Measurements from ENCODE around the gene ZDHHC11.
"Not testable (repeated sequence)": the region's sequence is repeated elsewhere in the genome, so short reads cannot be mapped to it uniquely, and the experiment has no call there.

ZDHHC11 gene

GRCh38 chr5:850511-851006, at the start of gene ZDHHC11:
TSS of gene ZDHHC11 (minus strand) at chr5:850986. CDS start at chr5:850602, 384 bp downstream.
- DNase-seq, result no peak

GRCh38 chr5:893711-894110, 42.9 kb upstream of the ZDHHC11 start:
- no peak for DNase-seq

GRCh38 chr5:893137-893506, 42.3 kb upstream of the ZDHHC11 start:
- DNase-seq, result no peak

GRCh38 chr5:892394-893136, 41.8 kb upstream of the ZDHHC11 start, which contains the start of the genes BRD9 and TRIP13:
TSS of gene BRD9 (minus strand) at chr5:892801. CDS start at chr5:892657, 144 bp downstream.
TSS of gene TRIP13 (plus strand) at chr5:892884. CDS start at chr5:892999, 115 bp downstream.
- DNase-seq, result peak; percentile 68

- DNase-seq, result no peak
These were observed 41.1 kb upstream of the ZDHHC11 start for GRCh38 chr5:891837-892393.

GRCh38 chr5:891117-891836, 40.5 kb upstream of the ZDHHC11 start:
- DNase-seq, result no peak

GRCh38 chr5:889075-889710, 38.4 kb upstream of the ZDHHC11 start:
- no peak for DNase-seq

- DNase-seq, result no peak
These were observed 37.9 kb upstream of the ZDHHC11 start for GRCh38 chr5:888638-889035.

- DNase-seq, result no peak
These were observed 37.3 kb upstream of the ZDHHC11 start for GRCh38 chr5:887947-888637.

GRCh38 chr5:886716-887325, 36.0 kb upstream of the ZDHHC11 start:
- DNase-seq, result no peak

- DNase-seq, result no peak
These were observed 35.2 kb upstream of the ZDHHC11 start for GRCh38 chr5:886036-886435.

- DNase-seq, result no peak
These were observed 34.7 kb upstream of the ZDHHC11 start for GRCh38 chr5:885529-885928.

GRCh38 chr5:885127-885442, 34.3 kb upstream of the ZDHHC11 start:
- no peak for DNase-seq

GRCh38 chr5:884345-885126, 33.8 kb upstream of the ZDHHC11 start:
- no peak for DNase-seq

GRCh38 chr5:883475-884181, 32.8 kb upstream of the ZDHHC11 start:
- DNase-seq, result no peak

GRCh38 chr5:882253-883183, 31.7 kb upstream of the ZDHHC11 start:
- no peak for DNase-seq

GRCh38 chr5:881551-881935, 30.8 kb upstream of the ZDHHC11 start:
- DNase-seq, result no peak

GRCh38 chr5:880816-881550, 30.2 kb upstream of the ZDHHC11 start:
- no peak for DNase-seq

- not testable (repeated sequence) for DNase-seq
These were observed 27.9 kb upstream of the ZDHHC11 start for GRCh38 chr5:878677-879076.

All from fibroblast of upper back skin (primary cell).